Osteocyte (in vitro differentiated cells): Measurements from ENCODE around the gene PARP8. TPM values are rescaled to one million over a fixed set of nuclear protein-coding genes. Genes with fewer than 3 reads are reported as not detected.

Source experiments
- DNase-seq: peaks from one replicate; pipeline ENCODE4 v3.0.0; 2021; ENCODE audit warnings: mixed read lengths; ENCODE audit not compliant: unreplicated experiment; ENCODE audit errors: extremely low spot score
- H3K27ac Mint-ChIP-seq: one replicate; pipeline ENCODE4 v1.8.0; 2021; ENCODE audit warnings: mild to moderate bottlenecking, mixed read lengths; ENCODE audit not compliant: unreplicated experiment
- H3K27me3 Mint-ChIP-seq: one replicate; pipeline ENCODE4 v1.8.0; 2021; ENCODE audit warnings: mixed read lengths; ENCODE audit not compliant: unreplicated experiment
- H3K36me3 Mint-ChIP-seq: one replicate; pipeline ENCODE4 v1.8.0; 2021; ENCODE audit warnings: mixed read lengths; ENCODE audit not compliant: unreplicated experiment
- H3K4me1 Mint-ChIP-seq: one replicate; pipeline ENCODE4 v1.8.0; 2021; ENCODE audit warnings: mixed read lengths; ENCODE audit not compliant: unreplicated experiment
- H3K4me3 Mint-ChIP-seq: one replicate; pipeline ENCODE4 v1.8.0; 2021; ENCODE audit warnings: mild to moderate bottlenecking, moderate library complexity, mixed read lengths; ENCODE audit not compliant: unreplicated experiment
- H3K9me3 Mint-ChIP-seq: one replicate; pipeline ENCODE4 v1.8.0; 2021; ENCODE audit warnings: mixed read lengths; ENCODE audit not compliant: unreplicated experiment
- CTCF ChIP-seq: fragments of 200-600 bp; sonication (generic); IDR thresholded peaks from 2 replicates; pipeline ENCODE4 v1.5.0; 2021; ENCODE audit warnings: antibody characterized with exemption, mild to moderate bottlenecking, moderate library complexity
- total RNA-seq: library from RNA; stranded (reverse); gene quantifications from 2 replicates; pipeline ENCODE4 v1.2.1, GENCODE V29; 2021

Gene PARP8
- total RNA-seq, 1 donor from 2014 or later: 23.9 TPM

DNA sequence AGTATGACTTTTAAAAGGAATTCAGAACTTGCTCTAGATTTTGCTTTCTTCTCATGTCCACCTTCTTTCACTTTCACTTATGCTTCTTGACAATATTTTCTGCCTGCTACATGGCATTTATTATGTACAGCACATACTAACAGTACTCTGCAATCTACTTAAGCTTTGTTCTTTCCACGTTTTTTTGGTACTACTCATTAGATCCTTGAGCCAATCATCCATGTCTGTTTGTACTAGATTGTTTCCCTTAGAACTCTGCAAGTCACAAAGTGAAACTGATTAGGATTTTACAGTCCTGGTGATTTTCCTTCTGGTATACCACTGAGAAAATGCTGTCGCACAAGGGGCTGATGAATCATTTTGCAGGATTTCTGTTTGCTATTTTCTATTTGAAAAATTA lies 78.3 kb downstream of the PARP8 start:
- DNase-seq: no peak
- Mint-ChIP-seq H3K27me3 (no peaks in the 10 kb centered on the region), H3K36me3 (no peaks in the 10 kb centered on the region), H3K9me3 (no peaks in the 10 kb centered on the region), H3K4me3 (peak overlapping the region; percentile 76), H3K4me1 (peaks cover 32% of the 10 kb centered on the region), H3K27ac (peak overlapping the region; percentile 90)
- no peak for TF ChIP-seq CTCF

DNA sequence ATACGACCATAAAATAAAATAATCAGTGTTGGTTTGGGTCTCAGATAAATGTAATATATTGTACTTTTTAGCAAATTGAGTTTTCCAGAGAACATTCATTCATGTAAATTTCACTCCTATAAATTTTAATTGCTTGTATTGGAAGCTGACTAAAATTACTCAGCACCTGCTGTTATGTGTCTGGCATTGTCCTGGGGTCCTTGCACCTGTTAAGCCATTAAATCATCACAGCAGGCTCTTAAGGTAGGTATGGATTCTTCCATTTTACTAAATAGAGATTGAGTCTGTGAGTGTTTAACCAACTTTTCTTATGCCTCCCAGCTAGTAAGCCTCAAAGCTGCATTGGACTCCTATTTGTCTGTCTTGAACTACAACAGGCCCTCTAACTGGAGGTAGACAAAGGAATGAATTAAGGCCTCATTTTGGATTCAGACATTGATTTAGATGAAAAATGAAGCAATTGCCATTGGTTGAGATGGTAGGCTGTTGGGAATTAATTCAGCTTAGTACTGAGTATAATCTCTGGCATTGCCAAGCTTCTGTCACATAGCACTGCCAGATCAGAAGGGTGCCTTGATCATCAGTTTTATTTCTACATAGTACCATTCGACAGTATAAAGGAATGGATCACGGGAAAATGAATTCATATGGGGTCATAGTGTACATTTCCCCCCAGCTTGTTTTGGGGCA lies 78.9 kb downstream of the PARP8 start:
- no peaks in the 10 kb centered on the region for H3K36me3 Mint-ChIP-seq
- H3K4me3 Mint-ChIP-seq: peak overlapping the region; percentile 76
- no peak for TF ChIP-seq CTCF
- H3K27me3 Mint-ChIP-seq: no peaks in the 10 kb centered on the region
- no peak for DNase-seq
- H3K27ac Mint-ChIP-seq: peak overlapping the region; percentile 90
- peaks cover 32% of the 10 kb centered on the region for H3K4me1 Mint-ChIP-seq
- no peaks in the 10 kb centered on the region for H3K9me3 Mint-ChIP-seq

DNA sequence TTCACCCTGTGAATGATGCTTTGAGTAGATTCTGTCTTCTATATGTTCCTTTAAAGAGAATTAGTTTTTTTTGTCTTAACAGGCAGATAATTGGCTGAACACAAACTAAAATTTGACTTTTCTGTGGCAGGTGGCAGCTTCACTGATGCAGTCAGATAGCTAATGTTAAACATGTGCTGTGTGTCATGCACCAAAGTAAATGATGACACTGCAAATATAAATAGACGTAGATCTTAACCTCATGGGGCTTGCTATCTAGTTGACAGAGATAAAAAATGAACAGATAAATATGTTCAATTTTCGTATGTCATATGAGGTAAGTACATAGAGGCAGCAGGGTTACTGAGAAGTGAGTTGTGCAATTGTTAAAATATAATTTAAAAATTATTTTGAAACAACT lies 82.7 kb downstream of the PARP8 start:
- Mint-ChIP-seq H3K4me1 (peaks cover 23% of the 10 kb centered on the region), H3K27me3 (no peaks in the 10 kb centered on the region), H3K4me3 (no peak overlapping the region), H3K9me3 (no peaks in the 10 kb centered on the region), H3K27ac (no peak overlapping the region), H3K36me3 (no peaks in the 10 kb centered on the region)
- DNase-seq: no peak
- TF ChIP-seq CTCF: no peak

DNA sequence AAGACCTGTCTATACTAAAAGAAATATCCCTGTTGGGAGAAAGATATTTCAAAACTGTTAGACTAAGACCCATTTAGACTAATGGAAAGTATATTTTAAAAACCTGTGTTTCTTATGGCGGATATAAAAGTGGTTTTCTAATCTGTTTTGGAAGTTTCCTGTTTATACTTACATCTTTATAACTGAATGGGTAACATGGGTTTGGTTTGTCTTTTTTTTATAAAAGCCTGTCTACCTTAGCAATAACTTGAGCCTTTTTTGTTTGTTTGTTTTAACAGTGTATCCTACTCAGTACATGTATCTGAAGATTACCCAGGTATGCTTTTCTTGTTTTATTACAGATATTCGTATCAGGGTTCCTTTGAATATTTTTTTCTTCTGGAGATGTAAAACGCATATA lies 83.4 kb downstream of the PARP8 start:
- Mint-ChIP-seq H3K4me3 (no peak overlapping the region), H3K27ac (no peak overlapping the region), H3K27me3 (no peaks in the 10 kb centered on the region), H3K4me1 (peaks cover 16% of the 10 kb centered on the region), H3K36me3 (no peaks in the 10 kb centered on the region), H3K9me3 (no peaks in the 10 kb centered on the region)
- TF ChIP-seq CTCF: no peak
- DNase-seq: no peak

- peaks cover 2% of the 10 kb centered on the region for H3K36me3 Mint-ChIP-seq
- no peak for DNase-seq
- TF ChIP-seq CTCF: peak; percentile 87
- no peak overlapping the region for H3K4me3 Mint-ChIP-seq
- no peaks in the 10 kb centered on the region for H3K9me3 Mint-ChIP-seq
- peaks cover 6% of the 10 kb centered on the region for H3K4me1 Mint-ChIP-seq
- H3K27ac Mint-ChIP-seq: no peak overlapping the region
- H3K27me3 Mint-ChIP-seq: no peaks in the 10 kb centered on the region
Observed at GRCh38 chr5:50751064-50751657, 84.7 kb downstream of the PARP8 start.
